NCI-H128 (cell line): ENCODE data around the gene SCMH1.

ENCODE experiments used
- DNase-seq: peaks from one replicate; lab custom pipeline; 2025; ENCODE audit not compliant: unreplicated experiment; lab: John Stamatoyannopoulos, UW

The SCMH1 gene

DNA sequence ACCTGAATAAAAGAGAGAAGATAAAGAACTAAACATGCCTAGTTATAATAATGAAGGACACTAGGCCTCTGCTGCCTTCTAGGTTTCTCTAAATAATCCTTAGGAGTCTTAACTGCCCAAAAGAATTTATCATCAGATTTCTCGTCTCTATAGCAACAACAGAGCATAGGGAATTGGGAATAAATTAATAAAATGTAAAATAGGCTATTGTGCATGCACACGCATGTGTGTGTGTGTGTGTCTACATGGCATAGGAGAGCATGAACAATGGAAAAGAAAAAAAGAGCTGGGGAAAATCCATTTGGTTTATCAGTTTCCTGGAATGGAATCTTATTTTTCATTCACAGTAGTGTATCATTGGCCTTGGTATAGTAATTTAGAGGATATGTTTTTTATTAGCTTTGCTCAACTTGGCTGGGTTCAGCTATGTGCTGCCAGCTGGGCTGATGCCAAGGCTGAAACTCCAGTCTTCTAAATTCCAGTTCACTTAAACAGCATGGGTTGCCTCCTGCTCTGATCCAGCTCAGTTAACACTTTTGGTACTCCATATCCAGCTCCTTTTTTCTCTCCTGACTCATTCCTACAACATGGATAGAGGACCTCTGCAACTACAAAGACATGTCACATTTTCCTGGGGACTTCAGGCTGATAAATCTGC is 140.0 kb downstream of the SCMH1 start:
- no peak for DNase-seq

DNA sequence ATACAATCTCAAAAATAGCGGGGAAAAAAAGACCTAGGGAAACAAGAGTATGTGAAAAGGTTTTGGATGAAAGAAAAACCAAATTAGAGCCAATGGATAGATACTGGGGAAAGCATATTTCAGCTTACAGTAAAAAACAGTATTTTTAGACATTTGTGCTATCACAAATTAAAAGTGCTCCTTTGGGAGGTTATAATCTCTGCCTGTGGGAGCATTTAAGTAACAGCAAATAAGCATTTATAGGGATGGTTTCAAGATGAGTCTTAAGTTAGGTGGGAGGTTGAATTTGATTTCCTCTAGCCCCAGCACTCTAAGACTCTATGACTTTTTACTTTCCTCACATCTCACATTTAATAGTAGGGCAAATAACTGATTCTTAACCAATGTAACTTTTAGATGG is 141.0 kb downstream of the SCMH1 start:
- DNase-seq: no peak

DNA sequence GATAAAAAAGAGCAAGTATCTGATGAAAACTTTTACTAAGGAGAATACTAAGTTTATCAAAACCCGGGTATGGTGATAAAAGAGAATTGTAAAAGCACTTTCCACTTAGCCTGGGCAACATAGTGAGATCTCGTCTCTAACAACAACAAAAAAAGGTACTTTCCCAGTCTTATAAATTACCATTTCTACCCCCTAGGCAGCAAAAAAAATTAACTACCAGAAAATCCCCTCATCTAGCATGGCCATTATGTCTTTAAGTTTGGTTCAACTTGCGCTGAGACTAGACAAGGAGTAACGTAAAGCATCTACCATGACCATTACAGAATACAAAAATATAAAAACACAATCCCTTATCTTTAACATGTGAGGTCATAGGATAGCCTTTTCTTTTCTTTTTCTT is 141.9 kb downstream of the SCMH1 start:
- no peak for DNase-seq

DNA sequence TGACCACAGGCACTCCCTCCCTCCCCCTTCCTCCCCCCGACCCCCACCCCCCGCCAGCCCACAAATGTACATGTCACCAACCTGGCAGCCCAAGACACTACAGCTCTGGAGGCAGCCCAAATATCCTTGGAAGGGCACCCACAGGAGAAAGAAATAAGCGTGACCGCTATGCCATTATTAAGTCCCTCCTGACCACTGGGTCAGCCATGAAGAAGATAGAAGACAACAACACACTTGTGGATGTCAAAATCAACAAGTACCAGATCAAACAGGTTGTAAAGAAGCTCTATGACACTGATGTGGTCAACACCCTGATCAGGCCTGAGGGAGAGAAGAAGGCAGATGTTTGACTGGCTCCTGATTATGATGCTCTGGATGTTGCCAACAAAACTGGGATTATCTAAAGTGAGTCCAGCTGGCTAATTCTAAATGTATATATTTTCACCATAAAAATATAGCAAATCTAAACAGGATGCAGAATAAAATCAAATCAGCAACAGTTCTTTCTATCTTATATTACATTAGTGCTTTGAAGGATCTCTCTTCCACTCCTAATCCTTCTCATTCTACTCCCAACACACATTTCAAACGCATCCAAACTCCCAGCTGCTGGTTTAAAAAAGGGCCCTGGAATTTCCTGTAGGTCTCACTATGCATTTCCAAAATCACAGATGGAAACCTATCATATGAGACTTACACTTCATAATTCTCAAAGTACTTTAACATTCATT is 143.2 kb downstream of the SCMH1 start:
- no peak for DNase-seq

DNA sequence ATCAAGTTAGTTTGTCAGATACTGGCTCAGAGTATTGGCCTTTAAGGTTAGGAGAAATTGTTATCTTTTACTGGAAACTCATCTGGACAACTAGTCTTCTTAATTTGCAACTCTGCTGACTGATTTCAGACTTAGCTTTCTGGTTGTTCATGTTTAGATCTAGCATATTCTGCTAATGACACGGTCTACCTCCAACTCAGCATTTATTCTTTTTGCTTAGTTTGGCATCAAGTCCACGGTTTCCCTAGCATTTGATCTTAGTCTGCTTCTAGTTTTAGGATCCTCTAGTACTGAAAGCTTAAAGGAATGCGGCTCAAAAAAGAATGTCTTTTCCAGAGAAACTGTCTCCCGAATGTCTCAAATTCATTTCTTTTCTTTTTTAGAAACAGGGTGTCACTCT is 145.0 kb downstream of the SCMH1 start:
- DNase-seq: no peak

DNA sequence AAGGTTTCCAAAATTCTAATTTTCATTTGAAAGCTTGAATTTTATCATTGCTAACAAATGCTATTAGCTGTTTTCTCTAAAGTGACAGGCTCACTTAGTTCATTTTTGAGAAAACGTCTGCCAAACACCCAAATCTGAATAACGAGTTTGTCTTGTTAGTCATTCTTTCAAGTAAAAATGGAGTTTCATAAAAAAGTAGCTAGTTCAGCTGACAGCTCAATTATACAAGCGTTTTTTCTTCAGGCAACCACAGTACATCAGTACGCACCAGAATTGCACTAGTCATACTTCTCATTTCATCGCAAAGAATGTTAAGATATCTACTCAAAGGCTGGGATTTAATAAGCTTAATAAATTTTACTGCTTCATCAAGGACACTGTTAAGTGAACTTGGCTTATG is 148.3 kb downstream of the SCMH1 start:
- DNase-seq: no peak

DNA sequence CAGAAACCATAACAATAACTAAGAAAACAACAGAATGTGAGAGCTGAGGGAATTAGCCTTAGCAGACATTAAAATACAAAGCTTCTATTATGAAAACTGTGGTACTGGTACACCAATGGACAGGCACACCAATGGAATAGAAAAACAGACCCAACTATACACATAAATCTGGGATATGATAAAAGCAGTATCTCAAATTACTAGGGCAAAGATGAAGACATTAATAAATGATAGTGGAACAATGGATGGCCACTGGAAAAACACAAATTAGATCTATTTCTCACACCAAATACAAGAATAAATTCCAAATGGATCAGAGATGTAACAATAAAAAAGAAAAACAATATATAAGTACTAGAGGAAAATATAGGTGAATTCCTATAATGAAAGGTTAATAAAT is 155.2 kb downstream of the SCMH1 start:
- no peak for DNase-seq

DNA sequence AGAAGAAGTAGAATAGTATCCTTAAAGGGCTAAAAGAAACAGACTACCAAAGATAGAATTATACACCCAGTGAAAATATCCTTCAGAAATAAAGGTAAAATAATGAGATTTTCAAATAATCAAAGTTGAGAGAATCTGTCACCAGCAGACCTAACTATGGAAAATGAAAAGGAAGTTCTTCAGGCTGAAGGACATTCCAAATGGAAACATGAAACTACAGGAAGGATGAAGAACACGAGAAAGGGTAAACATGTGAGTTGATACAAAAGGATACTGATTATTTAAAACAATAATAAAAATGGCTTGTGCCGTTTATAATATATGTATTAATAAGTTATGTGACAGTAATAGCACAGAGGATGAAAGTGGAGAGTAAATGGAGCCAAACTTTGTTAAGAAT is 163.5 kb downstream of the SCMH1 start:
- no peak for DNase-seq

DNA sequence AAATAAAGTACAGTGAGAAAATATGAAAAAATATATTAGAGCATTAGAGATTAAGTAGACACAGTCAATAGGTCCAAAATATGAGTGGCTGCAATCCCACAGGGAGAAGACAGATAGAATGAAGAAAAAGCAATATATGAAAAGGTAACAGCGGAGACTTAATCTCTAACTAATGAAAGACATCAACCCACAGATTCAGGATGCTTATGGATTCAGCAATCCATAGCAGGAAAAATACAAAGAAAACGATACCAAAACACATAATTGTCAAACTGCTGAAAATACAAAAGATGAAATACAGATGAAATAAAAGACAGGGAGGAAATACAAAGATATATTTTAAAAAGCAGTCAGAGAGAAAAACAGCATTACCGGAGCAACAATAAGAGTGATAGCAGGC is 163.9 kb downstream of the SCMH1 start:
- no peak for DNase-seq

DNA sequence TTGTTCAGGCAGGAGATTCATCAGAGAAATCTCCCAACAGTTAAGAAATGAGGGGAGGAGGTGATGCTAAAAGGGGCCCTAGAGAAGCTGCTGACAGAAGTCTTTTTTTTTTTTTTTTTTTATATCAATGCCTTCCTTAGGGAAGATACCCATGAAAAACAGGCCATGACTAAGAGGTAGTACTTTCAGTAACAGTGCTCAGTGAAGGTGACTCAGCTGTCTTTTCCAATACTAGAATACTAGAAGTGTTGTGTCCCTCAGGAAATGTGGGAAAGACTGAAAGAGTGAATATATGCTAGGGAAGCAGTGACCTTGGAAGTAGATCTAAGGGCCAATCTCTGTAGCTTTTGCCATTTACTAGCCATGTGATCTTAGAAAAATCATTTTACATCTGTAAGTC is 168.1 kb downstream of the SCMH1 start:
- no peak for DNase-seq

DNA sequence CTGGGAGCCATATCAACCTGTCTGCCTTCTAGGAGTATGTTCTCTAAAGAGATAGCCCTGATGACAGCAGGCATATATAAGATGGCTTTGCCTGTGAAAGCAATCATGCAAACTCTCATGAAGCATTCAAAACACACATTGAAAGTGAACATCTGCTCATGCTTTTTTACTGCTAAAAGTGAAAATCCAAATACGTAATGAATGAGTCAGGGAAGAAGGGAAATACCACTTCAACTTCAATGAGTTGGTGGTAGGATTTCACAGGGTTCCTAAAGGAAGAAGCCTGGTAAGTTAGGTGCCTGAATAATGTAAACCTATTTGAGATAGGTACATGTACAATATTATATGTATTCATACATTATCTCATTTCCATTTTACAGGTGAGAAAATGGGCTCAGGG is 170.1 kb downstream of the SCMH1 start:
- DNase-seq: no peak

DNA sequence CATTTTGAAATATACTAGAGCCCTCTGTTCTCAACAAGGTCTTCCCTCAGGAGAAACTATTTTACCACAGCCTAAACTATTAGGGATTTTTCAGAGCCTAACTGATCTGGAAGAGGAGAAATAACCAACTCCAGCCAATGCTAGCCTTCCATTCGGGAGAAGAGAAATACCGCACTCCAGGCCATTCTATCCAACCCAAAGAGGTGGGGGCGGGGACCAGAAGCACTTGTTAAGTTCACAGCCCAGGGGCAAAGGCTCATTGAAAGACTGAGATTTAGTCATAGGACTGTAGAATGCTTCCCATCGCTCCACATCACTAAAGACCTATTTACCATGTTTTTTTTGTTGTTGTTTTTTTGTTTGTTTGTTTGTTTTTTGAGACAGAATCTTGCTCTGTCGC is 185.2 kb downstream of the SCMH1 start:
- no peak for DNase-seq

DNA sequence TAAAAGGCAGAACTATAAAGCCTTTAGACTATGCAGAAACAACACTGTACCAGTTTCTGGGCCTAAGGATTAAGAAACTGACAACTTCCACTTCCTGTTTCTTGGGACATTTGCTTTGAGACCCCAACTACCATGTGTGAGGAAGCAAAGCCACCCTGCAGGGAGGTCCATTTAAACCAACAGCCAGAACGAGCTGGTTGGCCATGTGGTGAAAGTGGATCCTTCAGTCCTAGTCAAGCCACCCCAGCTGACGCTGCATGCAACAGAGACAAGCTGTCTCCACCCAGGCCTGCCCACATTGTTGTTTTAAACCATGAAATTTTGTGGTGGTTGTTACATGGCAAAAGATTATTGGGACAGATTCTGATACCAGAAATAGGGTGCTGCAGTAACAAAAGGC is 188.8 kb downstream of the SCMH1 start:
- DNase-seq: no peak

DNA sequence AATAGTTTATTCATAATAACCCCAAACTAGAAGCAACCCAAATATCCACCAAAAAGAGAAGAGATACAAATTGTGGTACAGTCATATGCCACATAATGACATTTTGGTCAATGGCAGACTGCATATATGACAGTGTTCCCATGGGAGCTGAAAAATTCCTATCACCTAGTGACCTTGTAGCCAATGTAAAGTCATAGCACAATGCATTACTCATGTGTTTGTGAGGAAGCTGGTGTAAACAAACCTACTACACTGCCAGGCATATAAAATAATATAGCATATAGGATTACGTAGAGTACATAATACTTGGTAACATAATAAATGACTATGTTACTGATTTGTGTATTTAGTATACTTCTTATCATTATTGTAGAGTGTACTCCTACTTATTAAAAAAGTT is 191.1 kb downstream of the SCMH1 start:
- no peak for DNase-seq

DNA sequence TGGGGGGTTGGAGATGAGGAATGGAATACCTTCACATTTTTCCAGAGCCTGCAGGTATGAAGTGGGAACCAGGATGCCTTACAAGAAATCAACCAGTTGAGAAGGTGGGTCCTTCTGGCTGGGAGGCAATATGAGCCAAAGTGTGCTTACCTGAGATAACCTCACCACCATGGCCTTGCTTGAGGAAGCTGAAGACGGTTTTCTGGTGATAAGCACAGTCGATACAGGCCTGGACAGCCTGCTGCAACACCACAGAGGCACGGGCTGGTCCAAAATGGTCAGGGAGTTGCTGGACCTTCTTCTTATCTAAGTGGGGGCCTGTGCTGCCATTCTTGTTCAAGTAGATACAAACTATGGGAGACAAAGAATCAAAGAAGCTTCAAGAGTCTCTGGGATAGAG is 193.6 kb downstream of the SCMH1 start:
- DNase-seq: no peak

DNA sequence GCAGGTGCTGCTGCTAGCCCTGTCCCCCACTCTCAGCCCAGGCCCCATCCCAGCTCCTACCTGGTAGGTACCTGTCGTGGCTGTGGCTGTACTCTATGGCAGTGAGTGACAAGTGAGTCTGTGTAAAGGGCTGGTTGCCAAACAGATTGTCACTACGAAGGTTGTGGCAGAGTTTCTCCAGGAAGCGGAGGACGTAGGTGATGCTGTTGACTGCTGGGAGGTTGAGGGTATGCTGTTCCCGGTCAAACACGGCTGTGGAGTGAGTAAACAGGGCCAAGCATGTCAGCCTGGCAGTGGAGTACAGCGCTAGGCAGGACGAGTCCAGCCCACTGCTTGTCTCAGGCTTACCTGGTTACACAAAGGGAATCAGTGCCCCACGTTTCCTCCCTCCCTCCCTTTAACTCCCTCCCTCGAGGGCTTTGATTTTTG is 195.7 kb downstream of the SCMH1 start:
- DNase-seq: no peak

DNA sequence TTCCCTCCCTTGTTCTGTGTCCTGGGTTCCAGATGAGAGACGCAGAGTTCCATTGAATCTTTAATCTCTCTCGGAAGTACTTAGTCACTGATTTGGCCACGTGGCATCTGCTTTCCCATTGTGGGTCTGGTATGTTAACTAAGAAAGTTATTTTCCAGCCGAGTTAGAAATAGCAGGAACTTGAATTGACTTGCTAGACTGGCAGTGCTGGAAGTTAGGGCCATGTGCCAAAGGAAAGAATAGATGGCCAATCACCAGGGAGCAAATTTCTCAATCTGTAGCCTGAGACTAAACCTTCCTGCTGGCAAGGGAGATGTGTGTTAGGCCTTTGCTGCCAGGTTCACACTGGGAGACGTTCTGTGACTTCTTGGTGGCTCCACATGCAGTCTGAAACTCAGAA is 196.4 kb downstream of the SCMH1 start:
- no peak for DNase-seq

DNA sequence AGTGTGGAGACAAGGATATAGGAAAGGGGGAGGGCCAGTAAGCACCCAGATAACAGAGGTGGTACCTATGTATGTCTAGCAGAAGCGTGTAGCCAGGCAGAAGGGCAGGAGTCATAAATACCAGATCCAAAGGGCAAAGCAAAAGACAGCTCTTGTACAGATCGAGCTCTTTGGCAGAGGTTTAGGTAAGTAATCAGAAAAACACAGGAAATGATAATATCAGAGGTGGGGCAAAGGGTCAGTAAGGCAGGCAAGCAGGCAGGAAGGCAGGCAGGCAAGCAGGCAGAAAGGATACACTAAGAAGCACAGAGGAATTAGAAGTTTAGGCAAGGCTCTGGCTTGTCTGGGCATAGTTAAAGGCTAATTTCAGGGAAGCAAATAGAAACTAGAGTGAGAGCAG is 197.9 kb downstream of the SCMH1 start:
- DNase-seq: no peak

DNA sequence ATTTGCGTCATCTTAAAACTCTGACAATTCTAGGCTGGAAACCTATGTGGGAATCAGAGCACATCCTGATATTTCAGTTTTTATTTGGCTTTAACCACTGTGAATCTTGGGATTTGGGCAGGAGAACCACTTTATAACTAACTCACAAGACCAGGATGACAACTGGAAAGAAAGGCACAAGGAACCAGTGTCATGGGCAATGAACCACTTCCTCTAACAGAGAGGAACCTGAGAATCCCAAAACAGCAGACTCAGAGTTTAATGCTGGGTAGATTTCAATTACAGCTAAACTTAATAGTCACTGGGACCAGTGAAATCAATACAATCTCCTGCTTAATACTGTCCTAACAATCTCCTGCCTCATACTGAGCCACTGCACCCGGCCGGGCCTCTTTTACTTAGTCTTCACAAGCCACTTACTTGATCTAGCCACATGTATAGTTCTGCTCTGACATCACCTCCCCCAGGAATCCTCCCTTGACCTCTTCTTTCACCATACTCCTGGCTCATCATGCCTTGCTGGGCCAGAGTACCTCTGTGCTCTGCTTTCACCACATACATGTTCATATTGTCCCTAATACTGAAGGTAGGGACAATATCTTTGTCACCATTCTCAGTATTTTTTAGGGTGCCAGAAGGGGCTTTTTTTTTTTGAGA is 200.4 kb downstream of the SCMH1 start:
- DNase-seq: no peak

DNA sequence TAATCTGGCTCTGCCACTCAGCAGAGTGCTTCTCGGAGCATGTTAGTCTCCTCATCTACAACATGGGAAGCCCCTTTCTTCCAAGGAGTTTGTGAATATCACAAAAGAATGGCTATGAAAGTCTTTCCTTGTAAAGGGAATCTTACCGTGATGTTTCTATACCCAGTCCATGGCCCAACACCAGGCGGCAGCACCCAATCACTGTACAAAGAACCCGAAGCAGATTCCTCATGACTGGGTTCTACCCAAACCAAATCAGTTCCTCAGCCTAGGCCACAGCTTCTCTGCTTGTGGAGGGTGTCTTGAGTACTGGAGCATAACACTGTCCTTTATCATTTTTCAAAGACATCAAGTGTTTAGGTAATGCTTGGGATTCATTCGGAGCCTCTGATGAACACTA is 204.0 kb downstream of the SCMH1 start:
- DNase-seq: no peak

DNA sequence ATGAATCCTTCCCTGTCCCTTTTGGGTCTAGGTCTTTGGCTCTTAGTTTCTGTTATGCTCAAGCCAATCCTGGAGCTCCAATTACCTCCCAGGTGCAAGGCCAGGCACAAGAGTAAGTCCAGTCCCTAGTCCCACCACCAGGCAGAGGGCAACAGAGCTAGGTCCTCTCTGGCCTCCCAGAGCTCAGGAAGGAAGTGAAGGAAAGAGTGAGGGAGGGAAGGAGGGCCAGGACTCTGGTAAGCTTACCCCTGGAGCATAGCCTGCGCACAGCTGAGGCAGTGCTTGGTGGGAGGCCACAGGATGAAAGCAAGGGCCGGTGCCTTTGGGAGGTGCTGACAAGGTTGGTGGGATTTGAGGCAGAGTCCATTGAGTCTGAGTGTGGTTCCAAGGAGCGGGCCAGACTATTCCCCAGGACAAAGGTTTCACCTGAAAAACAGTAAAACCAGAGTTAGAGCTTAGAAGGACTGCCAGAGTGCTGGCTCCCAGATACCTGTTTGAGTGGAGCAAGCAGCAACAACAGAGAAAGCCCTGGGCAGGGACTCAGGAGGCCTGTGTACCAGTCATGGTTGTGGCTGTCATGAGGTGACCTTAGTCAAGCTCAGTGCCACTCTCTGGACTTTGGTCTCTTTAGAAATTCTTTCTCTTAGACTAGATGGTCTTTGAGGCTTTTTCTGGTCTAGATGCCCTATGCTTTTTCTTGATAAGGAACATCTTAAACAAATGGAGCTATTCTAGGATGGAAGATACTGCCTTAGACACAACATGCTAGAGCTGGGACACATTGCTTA is 204.8 kb downstream of the SCMH1 start:
- DNase-seq: no peak

DNA sequence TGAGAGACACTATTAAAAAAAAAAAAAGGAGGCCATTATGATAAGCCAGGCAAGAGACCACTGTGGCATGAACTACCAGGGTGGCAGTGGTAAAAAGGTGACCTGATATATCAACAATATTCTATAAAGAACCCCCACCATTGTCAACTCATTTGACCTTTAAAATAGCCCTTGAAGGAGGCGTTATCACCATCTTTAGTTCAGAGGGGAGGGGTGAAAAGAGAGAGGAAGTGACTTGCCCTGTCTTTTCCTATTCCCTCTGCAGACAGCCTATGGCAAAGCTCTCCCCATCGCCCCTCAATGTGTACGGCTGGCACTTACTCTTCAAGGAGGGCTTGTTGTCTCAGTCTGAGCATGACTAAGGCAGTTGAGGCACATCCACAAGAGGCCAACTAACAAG is 208.8 kb downstream of the SCMH1 start:
- no peak for DNase-seq
